Cardiac septum (tissue), 1 donor: ENCODE measurements around the gene MRPL33. TPM values are rescaled to one million over a fixed set of nuclear protein-coding genes. Genes with fewer than 3 reads are reported as not detected.

Experiments used
- total RNA-seq: library from RNA; stranded (reverse); fragmentation: NEBNext Ultra II Directional; extraction: Animal tissue kit (Norgen Biotek cat#: 25700); gene quantifications from one replicate; pipeline ENCODE4 v1.2.1, GENCODE V29; 2021
- donor health status: DM: no; HTN: no; CAD: no.

Gene MRPL33
- total RNA-seq, 1 donor from 2014 or later: 258 TPM

Other genes with a start within 250 kb of the MRPL33 start
- 20.7 TPM for gene ZNF512, start 188.7 kb upstream of the MRPL33 start, total RNA-seq
- gene CCDC121, start 142.7 kb upstream of the MRPL33 start, total RNA-seq: 3.5 TPM
- 17.8 TPM for gene GPN1, start 142.7 kb upstream of the MRPL33 start, total RNA-seq
- gene SUPT7L, start 108.1 kb upstream of the MRPL33 start, total RNA-seq: 25.4 TPM
- 23.4 TPM for gene SLC4A1AP, start 107.8 kb upstream of the MRPL33 start, total RNA-seq
- gene RBKS, start 118.7 kb downstream of the MRPL33 start, total RNA-seq: 3.9 TPM
- 63.4 TPM for gene BABAM2, start 119.0 kb downstream of the MRPL33 start, total RNA-seq